ENCODE data around the gene ASCL5.

DNA sequence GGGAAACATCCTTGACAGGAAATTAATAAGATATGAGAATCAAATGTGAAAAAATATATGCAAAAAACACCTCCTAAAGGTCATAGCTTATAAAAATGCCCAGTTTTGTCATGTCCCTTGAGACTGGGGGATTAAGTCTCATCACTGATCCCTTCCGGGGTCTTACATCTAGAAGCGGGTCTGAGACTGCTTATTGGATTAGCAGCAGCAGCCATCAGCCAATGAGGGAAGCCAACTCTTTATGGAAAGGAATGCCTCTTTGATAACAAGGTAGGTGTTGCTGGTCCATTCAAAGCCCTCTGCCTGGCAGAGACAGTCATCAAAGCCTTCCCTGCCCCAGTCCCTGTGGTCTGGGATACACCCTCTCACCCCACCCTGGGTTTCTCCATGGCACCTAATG lies 10.9 kb downstream of the ASCL5 start:
- TF ChIP-seq CTCF (IDR thresholded peaks at IDR 0.05), result no peak
- TF ChIP-seq POLR2A (IDR thresholded peaks at IDR 0.05), result no peak
